Colonic mucosa (tissue), 4 donors: Measurements from ENCODE around the gene EPB41L4A. TPM values are rescaled to one million over a fixed set of nuclear protein-coding genes. Genes with fewer than 3 reads are reported as not detected.
"Not testable (repeated sequence)": the region's sequence is repeated elsewhere in the genome, so short reads cannot be mapped to it uniquely, and the experiment has no call there.

ENCODE experiments used
- DNase-seq: peaks from one replicate; pipeline ENCODE4 v3.0.0-alpha.2; 2020
- H3K27ac ChIP-seq: fragments of 200-600 bp; one replicate; pipeline ENCODE4 v1.8.0; 2021
- H3K27me3 ChIP-seq: fragments of 200-600 bp; one replicate; pipeline ENCODE4 v1.8.0; 2021
- H3K36me3 ChIP-seq: fragments of 200-600 bp; one replicate; pipeline ENCODE4 v1.8.0; 2021
- H3K4me1 ChIP-seq: fragments of 200-600 bp; one replicate; pipeline ENCODE4 v1.8.0; 2021; ENCODE audit warnings: mild to moderate bottlenecking
- H3K4me3 ChIP-seq: fragments of 200-600 bp; one replicate; pipeline ENCODE4 v1.8.0; 2021
- H3K9ac ChIP-seq, 2 donors: one replicate each; pipeline ENCODE4 v1.7.0; 2013; ENCODE audit warnings: control low read depth in 2 of 2, low read depth in 2 of 2, low read length in 2 of 2
- H3K9me3 ChIP-seq: fragments of 200-600 bp; one replicate; pipeline ENCODE4 v1.8.0; 2021
- intact Hi-C: fragments of 100-400 bp; cut with DNase I; formaldehyde crosslinking; loops from one replicate; pipeline ENCODE4 v1.14.1; 2022
- total RNA-seq, 2 donors: library from RNA; stranded (reverse); fragmentation: NEBNext Ultra II Directional in 1 of 2; extraction: Animal tissue kit (Norgen Biotek cat#: 25700) in 1 of 2; gene quantifications; one replicate each; pipeline ENCODE4 v1.2.1, GENCODE V29; 2021
- TF ChIP-seq, protein P1 (sequence below): fragments of 200-600 bp; IDR thresholded peaks from one replicate; pipeline ENCODE4 v1.8.0; 2022; ENCODE audit warnings: antibody characterized with exemption, mild to moderate bottlenecking
- donor health status: healthy.
- donor health status: DM: no; HTN: no; CAD: no.
- donor health status: DM: no; HTN: no; CAD: no.

The EPB41L4A gene
- total RNA-seq, 2 donors from 2014 or later = 10.1 to 18.0 TPM

DNA sequence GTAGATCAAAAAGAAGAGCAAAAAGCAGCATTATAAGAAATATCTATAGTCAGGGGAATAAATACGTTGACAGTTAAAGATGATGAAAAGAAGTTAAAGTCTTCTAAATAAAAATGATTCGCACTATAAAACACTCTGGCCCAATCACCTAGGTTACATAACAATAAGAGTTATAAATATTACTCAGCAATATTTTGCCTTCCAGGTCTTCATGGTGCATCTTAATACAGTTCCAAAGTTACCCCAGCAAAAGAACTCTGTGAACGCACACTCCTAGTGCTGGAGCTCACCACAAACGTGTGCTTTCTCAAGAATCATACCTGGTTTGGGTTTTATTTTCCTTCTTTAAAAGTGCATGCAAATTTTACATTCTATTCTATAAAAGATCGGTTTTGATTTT, 44.7 kb downstream of the EPB41L4A start:
- Histone ChIP-seq H3K4me3 (no peak overlapping the region), H3K4me1 (no peaks in the 10 kb centered on the region), H3K9me3 (no peaks in the 10 kb centered on the region), H3K27me3 (no peaks in the 10 kb centered on the region), H3K9ac (no peak overlapping the region), H3K27ac (no peak overlapping the region), H3K36me3 (no peaks in the 10 kb centered on the region)
- TF ChIP-seq, protein P1, sequence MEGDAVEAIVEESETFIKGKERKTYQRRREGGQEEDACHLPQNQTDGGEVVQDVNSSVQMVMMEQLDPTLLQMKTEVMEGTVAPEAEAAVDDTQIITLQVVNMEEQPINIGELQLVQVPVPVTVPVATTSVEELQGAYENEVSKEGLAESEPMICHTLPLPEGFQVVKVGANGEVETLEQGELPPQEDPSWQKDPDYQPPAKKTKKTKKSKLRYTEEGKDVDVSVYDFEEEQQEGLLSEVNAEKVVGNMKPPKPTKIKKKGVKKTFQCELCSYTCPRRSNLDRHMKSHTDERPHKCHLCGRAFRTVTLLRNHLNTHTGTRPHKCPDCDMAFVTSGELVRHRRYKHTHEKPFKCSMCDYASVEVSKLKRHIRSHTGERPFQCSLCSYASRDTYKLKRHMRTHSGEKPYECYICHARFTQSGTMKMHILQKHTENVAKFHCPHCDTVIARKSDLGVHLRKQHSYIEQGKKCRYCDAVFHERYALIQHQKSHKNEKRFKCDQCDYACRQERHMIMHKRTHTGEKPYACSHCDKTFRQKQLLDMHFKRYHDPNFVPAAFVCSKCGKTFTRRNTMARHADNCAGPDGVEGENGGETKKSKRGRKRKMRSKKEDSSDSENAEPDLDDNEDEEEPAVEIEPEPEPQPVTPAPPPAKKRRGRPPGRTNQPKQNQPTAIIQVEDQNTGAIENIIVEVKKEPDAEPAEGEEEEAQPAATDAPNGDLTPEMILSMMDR = no peak
- intact Hi-C loops = no loop called here
- no peak for DNase-seq

DNA sequence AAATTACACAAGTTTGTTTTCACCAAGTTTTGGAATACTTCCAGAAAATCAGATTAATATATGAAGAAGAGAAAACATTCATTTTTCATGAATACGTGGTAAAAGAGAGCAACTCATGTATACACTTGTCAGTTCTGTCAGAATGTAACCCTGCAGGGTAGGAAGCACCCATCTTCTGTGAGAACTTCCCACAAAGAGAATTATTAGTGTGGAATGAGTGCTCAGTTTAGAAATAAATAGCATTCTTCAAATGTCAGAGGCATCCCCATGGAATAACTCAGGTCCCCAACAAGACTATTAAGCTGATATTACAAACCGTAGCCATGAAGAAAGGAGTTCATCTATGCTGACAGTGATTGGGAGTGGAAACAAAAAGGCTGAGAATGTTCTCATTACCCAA, 45.2 kb downstream of the EPB41L4A start:
- Histone ChIP-seq H3K36me3 (no peaks in the 10 kb centered on the region), H3K4me3 (no peak overlapping the region)

DNA sequence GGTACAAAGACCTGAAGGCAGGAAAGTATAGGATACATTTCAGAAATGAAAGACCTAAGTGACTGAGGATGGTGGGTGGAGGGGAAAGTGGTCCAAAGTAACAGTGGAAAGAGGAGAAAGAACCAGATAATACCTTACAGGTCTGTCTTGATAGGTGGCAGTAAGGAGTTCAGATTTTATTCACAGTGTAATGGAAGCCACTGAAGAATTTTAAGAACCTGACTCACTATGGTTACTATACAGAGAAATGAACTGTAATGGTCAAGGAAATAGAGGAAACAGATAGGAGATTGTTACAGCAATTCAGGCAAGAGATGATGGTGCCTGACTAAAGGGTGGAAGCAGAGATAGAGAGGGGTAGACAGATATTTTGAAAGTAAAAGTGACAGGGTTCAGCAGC, 46.5 kb downstream of the EPB41L4A start:
- H3K4me1 ChIP-seq = no peaks in the 10 kb centered on the region
- H3K9me3 ChIP-seq = no peaks in the 10 kb centered on the region
- no peaks in the 10 kb centered on the region for H3K36me3 ChIP-seq
- no peak for DNase-seq
- H3K4me3 ChIP-seq = no peak overlapping the region
- no peak overlapping the region for H3K9ac ChIP-seq
- no peaks in the 10 kb centered on the region for H3K27me3 ChIP-seq
- TF ChIP-seq, protein P1 = no peak
- no peak overlapping the region for H3K27ac ChIP-seq
- intact Hi-C loops = no loop called here

More for the DNA sequence above, 45.2 kb downstream of the EPB41L4A start:
- Histone ChIP-seq H3K9ac (no peak overlapping the region), H3K4me1 (no peaks in the 10 kb centered on the region), H3K9me3 (no peaks in the 10 kb centered on the region), H3K27me3 (no peaks in the 10 kb centered on the region), H3K27ac (no peak overlapping the region)
- TF ChIP-seq, protein P1 = no peak
- no peak for DNase-seq
- intact Hi-C loops = no loop called here

DNA sequence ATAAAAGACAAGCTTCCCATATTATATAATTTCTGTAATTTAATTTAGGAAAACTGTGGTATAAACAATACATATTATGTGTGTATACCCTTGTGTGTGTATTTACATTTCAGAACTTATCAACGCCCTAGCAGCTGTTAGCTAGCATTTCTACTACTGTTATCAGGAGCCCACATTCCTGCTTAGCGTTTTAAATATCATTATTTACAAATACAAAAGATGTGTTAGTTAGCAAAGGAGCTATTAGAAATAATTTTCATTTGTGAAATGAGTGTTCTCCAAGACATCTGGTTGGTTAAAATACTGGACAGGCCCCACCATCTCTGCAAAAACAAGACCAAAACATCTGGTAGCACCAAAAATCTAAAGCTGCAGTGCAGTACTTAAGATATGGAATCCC, 48.0 kb downstream of the EPB41L4A start:
- DNase-seq = no peak
- Histone ChIP-seq H3K4me1 (no peaks in the 10 kb centered on the region), H3K27ac (no peak overlapping the region), H3K9ac (no peak overlapping the region), H3K9me3 (no peaks in the 10 kb centered on the region), H3K4me3 (no peak overlapping the region), H3K27me3 (no peaks in the 10 kb centered on the region), H3K36me3 (no peaks in the 10 kb centered on the region)
- intact Hi-C loops = no loop called here
- TF ChIP-seq, protein P1 = no peak

DNA sequence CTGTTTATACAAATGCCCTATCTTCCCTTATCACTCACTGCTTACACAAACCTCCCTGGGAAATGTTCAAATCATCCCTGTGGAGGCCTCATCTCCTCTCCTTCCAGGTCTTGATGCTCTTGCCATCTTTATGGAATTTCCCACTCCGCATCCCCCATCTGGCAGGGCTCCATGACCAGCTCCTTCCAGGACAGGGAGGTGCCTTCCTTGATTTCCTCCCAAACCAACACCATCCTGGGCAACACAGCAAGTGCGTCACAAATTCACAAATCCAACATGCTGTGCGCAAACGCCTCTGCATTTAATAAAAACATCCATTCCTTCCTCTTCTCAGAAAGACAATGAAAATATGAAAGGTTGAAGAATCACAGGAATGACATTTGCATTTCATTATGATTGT, 51.7 kb downstream of the EPB41L4A start:
- TF ChIP-seq, protein P1 = no peak
- Histone ChIP-seq H3K4me1 (no peaks in the 10 kb centered on the region), H3K27me3 (no peaks in the 10 kb centered on the region), H3K27ac (no peak overlapping the region), H3K36me3 (no peaks in the 10 kb centered on the region), H3K9ac (no peak overlapping the region), H3K9me3 (no peaks in the 10 kb centered on the region), H3K4me3 (no peak overlapping the region)
- DNase-seq = no peak
- intact Hi-C loops = no loop called here

DNA sequence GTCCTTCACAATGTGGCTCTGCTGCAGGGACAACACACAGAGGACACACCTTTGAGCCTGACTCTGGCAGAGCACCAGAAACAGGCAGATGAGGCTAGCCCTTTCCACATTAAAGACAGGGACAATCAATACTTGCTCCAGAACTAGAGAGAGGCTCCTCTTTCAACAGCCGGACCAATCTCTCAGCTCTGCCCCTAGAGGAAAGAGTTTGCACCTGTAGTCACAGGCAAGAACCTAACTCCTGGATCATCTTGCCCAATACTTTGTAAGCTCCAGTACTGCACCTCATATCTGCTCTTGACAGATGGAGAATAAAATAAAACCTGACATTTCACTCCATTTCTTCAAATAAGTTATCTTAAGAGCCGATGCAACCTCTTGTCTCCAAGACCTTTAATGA, 52.1 kb downstream of the EPB41L4A start:
- Histone ChIP-seq H3K4me3 (no peak overlapping the region), H3K4me1 (no peaks in the 10 kb centered on the region), H3K27me3 (no peaks in the 10 kb centered on the region), H3K27ac (no peak overlapping the region), H3K9me3 (no peaks in the 10 kb centered on the region), H3K9ac (no peak overlapping the region), H3K36me3 (no peaks in the 10 kb centered on the region)
- intact Hi-C loops = no loop called here
- TF ChIP-seq, protein P1 = no peak
- no peak for DNase-seq

DNA sequence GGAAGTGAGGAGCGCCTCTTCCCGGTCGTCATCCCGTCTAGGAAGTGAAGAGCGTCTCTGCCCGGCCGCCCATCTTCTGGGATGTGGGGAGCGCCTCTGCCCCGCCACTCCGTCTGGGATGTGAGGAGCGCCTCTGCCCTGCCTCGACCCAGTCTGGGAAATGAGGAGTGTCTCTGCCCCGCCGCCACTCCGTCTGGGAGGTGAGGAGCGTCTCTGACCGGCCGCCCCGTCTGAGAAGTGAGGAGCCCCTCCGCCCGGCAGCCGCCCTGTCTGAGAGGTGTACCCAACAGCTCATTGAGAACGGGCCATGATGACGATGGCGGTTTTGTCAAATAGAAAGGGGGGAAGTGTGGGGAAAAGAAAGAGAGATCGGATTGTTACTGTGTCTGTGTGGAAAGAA, 58.3 kb downstream of the EPB41L4A start:
- intact Hi-C loops, H3K27ac ChIP-seq, H3K4me3 ChIP-seq, DNase-seq, H3K27me3 ChIP-seq, H3K9me3 ChIP-seq, H3K36me3 ChIP-seq, H3K4me1 ChIP-seq, H3K9ac ChIP-seq: not testable (repeated sequence)
